HCEC 1CT (cell line): ENCODE results near the gene TGM1.
"Not testable (repeated sequence)": the region's sequence is repeated elsewhere in the genome, so short reads cannot be mapped to it uniquely, and the experiment has no call there.

ENCODE experiments used
- DNase-seq: peaks from one replicate; pipeline ENCODE4 v3.0.0-alpha.2; 2017

The TGM1 gene

GRCh38 chr14:24252289-24253124 lies 10.5 kb downstream of the TGM1 start:
- no peak for DNase-seq

GRCh38 chr14:24251880-24252288 lies 11.1 kb downstream of the TGM1 start:
- peak; percentile 32 for DNase-seq

GRCh38 chr14:24250354-24250753 lies 12.6 kb downstream of the TGM1 start:
- DNase-seq: no peak

GRCh38 chr14:24249230-24250021 lies 13.6 kb downstream of the TGM1 start:
- no peak for DNase-seq

GRCh38 chr14:24247422-24247821 lies 15.6 kb downstream of the TGM1 start:
- no peak for DNase-seq

- no peak for DNase-seq
Measured at GRCh38 chr14:24246765-24247212, 16.2 kb downstream of the TGM1 start.

- DNase-seq: not testable (repeated sequence)
Measured at GRCh38 chr14:24245350-24245749, 17.6 kb downstream of the TGM1 start.

- no peak for DNase-seq
Measured at GRCh38 chr14:24243336-24243836, 19.6 kb downstream of the TGM1 start.

- peak; percentile 97 for DNase-seq
Measured at GRCh38 chr14:24241829-24242443, 21.0 kb downstream of the TGM1 start.

GRCh38 chr14:24240110-24240918 lies 22.7 kb downstream of the TGM1 start:
- no peak for DNase-seq

- DNase-seq: no peak
Measured at GRCh38 chr14:24238527-24239037, 24.4 kb downstream of the TGM1 start.

GRCh38 chr14:24238123-24238522 lies 24.9 kb downstream of the TGM1 start:
- no peak for DNase-seq

GRCh38 chr14:24237463-24237955 lies 25.5 kb downstream of the TGM1 start:
- no peak for DNase-seq

GRCh38 chr14:24236689-24237462 lies 26.1 kb downstream of the TGM1 start:
- DNase-seq: no peak

- no peak for DNase-seq
Measured at GRCh38 chr14:24235804-24236688, 26.9 kb downstream of the TGM1 start.

GRCh38 chr14:24234095-24235005 lies 28.6 kb downstream of the TGM1 start:
- DNase-seq: no peak

GRCh38 chr14:24233538-24233866 lies 29.5 kb downstream of the TGM1 start:
- no peak for DNase-seq

GRCh38 chr14:24232645-24233537 lies 30.1 kb downstream of the TGM1 start, which contains the start of gene GMPR2:
Gene GMPR2, plus strand, starts transcription at chr14:24232929. Its CDS starts 325 bp downstream, at chr14:24233254.
- DNase-seq: peak; percentile 11
